Renal cortical epithelial cell (primary cell): Measurements from ENCODE around the gene AXDND1. TPM values are rescaled to one million over a fixed set of nuclear protein-coding genes. Genes with fewer than 3 reads are reported as not detected.
"Not testable (repeated sequence)": the region's sequence is repeated elsewhere in the genome, so short reads cannot be mapped to it uniquely, and the experiment has no call there.

Experiments
- DNase-seq: peaks from one replicate; pipeline ENCODE4 v3.0.0-alpha.2; 2011; ENCODE audit warnings: low read depth
- total RNA-seq: library from RNA; depleted of rRNA; stranded (reverse); fragments of >200 nt; gene quantifications from 2 replicates; pipeline ENCODE4 v1.2.3, GENCODE V29; 2014

The AXDND1 gene
- total RNA-seq, 1 donor from 2014 or later, result 0.45 TPM

GRCh38 chr1:179369751-179370341, 4.1 kb downstream of the AXDND1 start:
- DNase-seq, result peak; percentile 68

DNA sequence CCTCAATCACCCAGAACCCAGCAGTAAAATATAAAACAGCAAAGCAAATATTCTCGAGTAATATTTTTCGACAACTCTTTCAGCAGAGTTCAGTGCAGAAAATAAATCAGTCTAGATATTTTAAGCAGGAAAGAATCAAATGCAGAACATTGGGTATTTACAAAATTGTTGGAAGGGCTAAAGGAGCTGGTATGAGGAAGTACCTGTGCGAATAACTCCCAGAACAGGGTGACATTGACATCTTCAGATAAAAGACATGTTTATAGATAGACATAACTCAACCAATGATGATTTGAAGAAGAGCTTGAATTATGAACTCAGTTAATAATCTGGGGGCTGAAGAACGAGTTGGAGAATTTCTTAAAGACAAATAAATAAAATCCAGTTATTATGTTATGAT, 6.4 kb downstream of the AXDND1 start:
- DNase-seq, result no peak

- no peak for DNase-seq
Measured at GRCh38 chr1:179376223-179376622, 10.5 kb downstream of the AXDND1 start.

GRCh38 chr1:179380299-179380698, 14.5 kb downstream of the AXDND1 start:
- DNase-seq, result no peak

GRCh38 chr1:179384027-179384426, 18.3 kb downstream of the AXDND1 start:
- DNase-seq, result no peak

GRCh38 chr1:179385510-179385909, 19.7 kb downstream of the AXDND1 start:
- no peak for DNase-seq

DNA sequence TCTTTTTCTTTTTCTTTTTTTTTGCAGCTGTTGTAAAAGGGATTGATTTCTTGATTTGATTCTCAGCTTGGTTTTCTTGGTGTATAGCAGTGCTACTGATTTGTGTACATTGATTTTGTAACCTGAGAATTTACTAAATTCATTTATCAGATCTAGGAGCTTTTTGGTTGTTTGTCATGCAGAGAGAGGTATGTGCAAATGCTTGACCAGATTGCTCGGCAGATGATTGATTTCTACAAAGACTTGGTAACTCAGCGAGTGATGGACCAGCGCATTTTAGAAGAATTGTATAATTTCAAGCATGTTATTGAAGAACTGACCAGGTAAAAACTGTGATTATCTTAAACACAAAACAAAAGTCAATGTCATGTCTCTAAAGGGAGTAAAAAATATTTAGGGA, 27.9 kb downstream of the AXDND1 start:
- DNase-seq, result no peak

DNA sequence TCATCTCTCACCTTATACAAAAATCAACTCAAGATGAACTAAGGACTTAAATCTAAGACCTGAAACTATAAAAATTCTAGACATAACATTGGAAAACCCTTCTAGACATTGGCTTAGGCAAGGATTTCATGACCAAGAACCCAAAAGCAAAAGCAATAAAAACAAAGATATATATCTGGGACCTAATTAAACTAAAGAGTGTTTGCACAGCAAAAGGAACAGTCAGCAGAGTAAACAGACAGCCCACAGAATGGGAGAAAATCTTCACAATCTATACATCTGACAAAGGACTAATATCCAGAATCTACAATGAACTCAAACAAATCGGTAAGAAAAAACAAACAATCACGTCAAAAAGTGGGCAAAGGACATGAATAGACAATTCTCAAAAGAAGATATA, 33.6 kb downstream of the AXDND1 start:
- DNase-seq, result not testable (repeated sequence)

- DNase-seq, result not testable (repeated sequence)
Measured at GRCh38 chr1:179417760-179418159, 52.0 kb downstream of the AXDND1 start.

DNA sequence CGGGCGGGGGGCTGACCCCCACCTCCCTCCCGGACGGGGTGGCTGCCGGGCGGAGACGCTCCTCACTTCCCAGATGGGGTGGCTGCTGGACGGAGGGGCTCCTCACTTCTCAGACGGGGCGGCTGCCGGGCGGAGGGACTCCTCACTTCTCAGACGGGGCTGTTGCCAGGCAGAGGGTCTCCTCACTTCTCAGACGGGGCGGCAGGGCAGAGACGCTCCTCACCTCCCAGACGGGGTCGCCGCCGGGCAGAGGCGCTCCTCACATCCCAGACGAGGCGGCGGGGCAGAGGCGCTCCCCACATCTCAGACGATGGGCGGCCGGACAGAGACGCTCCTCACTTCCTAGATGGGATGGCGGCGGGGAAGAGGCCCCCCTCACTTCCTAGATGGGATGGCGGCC, 52.9 kb downstream of the AXDND1 start:
- DNase-seq, result not testable (repeated sequence)

- DNase-seq, result no peak
Measured at GRCh38 chr1:179424610-179425009, 58.8 kb downstream of the AXDND1 start.

DNA sequence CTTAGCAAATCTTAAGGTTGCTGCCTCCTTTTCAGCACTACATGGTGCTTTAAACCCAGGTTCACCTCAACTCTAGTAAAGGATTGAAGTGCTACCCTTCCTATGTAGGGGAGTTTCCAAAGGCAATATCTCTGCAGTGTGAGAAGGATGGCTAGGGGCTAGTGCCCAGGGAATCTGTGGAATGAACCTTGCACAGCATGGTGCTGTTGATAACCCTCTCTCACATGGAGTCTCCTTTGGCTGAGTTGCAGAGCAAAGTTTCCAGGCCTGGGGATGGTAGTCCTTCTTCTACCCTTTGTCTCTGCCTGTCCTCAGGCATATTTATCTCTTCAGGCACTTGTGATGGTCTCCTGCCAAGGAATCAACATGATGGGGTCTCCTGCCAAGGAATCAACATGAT, 59.4 kb downstream of the AXDND1 start:
- no peak for DNase-seq

DNA sequence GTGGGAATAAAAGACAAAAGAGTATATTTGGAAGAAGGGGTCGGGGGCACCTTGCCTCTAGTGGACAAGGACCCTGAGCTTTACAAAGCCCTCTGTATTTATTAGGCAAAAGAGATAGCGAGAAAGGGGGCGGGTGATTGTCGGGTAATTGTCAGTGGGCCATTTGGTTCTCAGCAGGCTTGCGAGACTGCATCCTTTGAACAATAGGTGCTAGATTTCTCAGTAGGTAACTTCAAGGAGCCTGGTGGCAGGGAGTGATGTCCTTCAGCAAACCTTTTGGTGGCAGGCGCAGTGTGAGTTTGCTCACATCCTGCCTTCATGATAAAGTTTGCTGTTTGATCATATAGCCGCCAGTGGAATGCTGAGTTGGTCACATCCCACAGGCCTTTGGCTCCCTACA, 71.4 kb downstream of the AXDND1 start:
- DNase-seq, result no peak

GRCh38 chr1:179439646-179440045, 73.9 kb downstream of the AXDND1 start:
- DNase-seq, result not testable (repeated sequence)

DNA sequence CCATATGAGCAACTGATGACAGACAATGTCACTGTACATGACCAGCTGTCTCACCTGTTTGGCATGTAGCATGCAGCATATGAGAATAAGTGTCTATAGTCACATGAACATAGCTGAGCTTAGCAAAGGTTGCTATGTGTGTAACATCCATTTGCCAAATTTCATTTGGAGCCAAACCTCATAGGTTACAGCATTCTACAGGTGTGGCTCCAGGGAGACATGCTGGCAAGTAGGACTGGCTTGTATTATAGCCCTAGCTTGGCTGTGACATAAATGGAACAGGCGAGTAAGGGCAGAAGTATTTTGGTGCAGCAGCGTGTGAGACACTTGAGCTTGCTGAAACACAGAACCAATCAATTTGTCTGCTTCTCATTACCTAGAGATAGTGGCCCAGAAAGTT, 74.5 kb downstream of the AXDND1 start:
- not testable (repeated sequence) for DNase-seq

DNA sequence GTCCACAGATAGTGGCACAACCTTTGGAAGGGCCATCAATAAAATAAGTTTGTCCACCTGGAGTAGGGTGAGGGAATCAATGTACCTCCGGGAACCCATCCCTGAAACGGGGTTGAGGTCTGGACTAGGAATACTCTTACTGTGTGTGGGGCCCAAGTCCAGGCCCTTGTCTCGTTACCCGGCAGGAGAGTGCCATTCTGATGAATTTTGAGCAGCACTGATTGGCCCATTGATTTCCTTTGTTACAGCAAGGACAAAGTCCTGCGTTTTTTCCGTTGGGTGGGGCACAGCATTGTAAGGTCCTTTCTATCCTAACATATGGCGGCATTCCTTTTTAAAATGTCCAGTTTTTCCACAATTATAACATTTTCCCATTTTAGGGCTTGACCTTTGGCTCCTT, 75.2 kb downstream of the AXDND1 start:
- DNase-seq, result no peak

DNA sequence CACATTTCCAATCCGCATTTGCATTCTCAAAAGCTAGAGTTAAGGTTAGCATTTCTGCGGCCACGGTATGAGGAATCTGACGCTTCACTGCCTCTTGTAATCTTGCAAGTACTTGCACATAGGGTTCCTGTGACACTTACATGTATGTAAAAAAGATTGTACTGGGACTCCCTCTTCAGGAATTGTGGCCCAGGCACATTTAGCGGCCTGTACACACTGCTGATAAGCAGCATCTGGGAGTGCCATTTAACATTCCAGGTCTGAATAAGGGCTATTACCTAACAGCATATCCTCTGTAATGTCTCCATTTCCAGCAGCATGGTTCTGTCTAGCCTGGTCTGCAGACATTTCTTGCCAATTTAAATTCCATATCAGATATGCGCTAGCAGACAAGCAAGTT, 75.7 kb downstream of the AXDND1 start:
- peak; percentile 40 for DNase-seq

DNA sequence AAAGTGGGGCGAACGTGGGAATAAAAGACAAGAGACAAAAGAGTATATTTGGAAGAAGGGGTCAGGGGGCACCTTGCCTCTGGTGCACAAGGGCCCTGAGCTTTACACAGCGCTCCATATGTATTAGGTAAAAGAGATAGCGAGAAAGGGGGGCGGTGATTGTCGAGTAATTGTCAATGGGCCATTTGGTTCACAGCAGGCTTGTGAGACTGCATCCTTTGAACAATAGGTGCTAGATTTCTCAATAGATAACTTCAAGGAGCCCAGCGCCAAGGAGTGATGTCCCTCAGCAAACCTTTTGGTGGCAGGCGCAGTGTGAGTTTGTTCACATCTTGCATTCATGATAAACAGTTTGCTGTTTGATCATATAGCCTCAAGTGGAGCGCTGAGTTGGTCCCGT, 77.1 kb downstream of the AXDND1 start:
- DNase-seq, result not testable (repeated sequence)

- DNase-seq, result no peak
Measured at GRCh38 chr1:179445593-179445992, 79.8 kb downstream of the AXDND1 start.

- DNase-seq, result peak; percentile 7
Measured at GRCh38 chr1:179447489-179447888, 81.7 kb downstream of the AXDND1 start.

DNA sequence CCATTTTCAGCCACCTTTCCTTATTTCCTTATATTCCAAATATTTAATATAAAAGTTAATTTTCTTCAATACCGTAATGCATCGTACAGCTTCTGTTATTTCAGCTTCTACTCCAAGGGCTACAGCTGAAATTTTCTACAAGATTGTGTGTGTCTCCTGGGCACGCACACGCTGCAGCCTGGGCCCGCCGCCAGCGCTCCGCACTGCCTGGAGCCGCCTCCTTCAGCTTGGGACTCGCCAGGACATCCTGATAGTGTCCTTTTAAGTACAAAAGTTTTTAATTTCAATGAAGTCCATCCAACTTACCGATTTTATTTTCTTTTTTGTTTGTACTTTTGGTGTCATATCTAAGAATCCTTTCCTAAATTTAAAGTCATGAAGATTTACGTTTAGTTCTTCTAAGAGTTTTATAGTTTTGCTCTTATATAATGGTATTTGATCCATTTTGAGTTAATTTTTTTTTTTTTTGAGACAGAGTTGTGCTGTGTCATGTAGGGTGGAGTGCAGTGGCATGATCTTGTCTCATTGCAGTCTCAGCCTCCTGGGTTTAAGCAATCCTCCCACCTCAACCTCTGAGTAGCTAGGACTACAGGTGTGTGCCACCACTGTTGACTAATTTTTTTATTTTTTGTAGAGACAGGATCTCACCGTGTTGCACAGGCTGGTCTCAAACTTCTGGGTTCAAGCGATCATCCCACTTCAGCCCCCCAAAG, 82.8 kb downstream of the AXDND1 start:
- no peak for DNase-seq

GRCh38 chr1:179459606-179460206, 93.9 kb downstream of the AXDND1 start:
- not testable (repeated sequence) for DNase-seq

DNA sequence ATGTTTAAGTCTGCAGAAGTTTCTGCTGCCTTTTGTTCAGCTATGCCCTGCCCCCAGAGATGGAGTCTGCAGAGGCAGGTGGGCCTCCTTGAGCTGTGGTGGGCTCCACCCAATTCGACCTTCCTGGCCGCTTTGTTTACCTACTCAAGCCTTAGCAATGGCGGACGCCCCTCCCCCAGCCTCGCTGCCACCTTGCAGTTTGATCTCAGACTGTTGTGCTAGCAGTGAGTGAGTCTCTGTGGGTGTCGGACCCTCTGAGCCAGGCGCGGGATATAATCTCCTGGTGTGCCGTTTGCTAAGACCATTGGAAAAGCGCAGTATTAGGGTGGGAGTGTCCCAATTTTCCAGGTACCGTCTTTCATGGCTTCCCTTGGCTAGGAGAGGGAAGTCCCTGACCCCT, 99.9 kb downstream of the AXDND1 start:
- DNase-seq, result not testable (repeated sequence)
